Stomach (tissue), 4 donors: ENCODE measurements around the gene PPP2R5D.

Experiments
- CTCF ChIP-seq, 7 experiments: fragments of 450-650 bp in 4 of 7; fragments of 200-600 bp in 3 of 7; sonication (generic) in 3 of 7; IDR thresholded peaks; one replicate each; pipeline ENCODE4 v1.5.1; 2016 to 2019; ENCODE audit warnings: antibody characterized with exemption in 7 of 7, control low read depth in 2 of 7, mild to moderate bottlenecking in 1 of 7
- POLR2A ChIP-seq, 4 donors: fragments of 450-650 bp; IDR thresholded peaks; one replicate each; pipeline ENCODE4 v1.6.1; 2016; ENCODE audit warnings: antibody characterized with exemption in 4 of 4, control low read depth in 2 of 4, mild to moderate bottlenecking in 1 of 4, moderate library complexity in 1 of 4

- TF ChIP-seq CTCF (IDR thresholded peaks at IDR 0.05) = no peak
- TF ChIP-seq POLR2A (IDR thresholded peaks at IDR 0.05) = no peak
Measured at GRCh38 chr6:43001843-43002242, 17.5 kb downstream of the PPP2R5D start.
